ENCODE measurements around the gene UNC13A.

DNA sequence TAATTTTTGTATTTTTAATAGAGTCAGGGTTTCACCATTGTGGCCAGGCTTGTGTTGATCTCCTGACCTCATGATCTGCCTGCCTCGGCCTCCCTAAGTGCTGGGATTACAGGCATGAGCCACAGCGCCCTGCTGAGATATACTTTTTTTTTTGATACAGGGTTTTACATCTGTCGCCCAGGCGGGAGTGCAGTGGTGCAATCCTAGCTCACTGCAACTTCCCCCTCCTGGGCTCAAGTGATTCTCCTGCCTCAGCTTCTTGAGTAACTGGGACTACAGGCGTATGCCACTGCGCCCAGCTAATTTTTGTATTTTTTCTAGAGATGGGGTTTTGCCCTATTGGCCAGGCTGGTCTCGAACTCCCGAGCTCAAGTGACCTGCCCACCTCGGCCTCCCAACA is 130.7 kb downstream of the UNC13A start:
- TF ChIP-seq, protein P1, sequence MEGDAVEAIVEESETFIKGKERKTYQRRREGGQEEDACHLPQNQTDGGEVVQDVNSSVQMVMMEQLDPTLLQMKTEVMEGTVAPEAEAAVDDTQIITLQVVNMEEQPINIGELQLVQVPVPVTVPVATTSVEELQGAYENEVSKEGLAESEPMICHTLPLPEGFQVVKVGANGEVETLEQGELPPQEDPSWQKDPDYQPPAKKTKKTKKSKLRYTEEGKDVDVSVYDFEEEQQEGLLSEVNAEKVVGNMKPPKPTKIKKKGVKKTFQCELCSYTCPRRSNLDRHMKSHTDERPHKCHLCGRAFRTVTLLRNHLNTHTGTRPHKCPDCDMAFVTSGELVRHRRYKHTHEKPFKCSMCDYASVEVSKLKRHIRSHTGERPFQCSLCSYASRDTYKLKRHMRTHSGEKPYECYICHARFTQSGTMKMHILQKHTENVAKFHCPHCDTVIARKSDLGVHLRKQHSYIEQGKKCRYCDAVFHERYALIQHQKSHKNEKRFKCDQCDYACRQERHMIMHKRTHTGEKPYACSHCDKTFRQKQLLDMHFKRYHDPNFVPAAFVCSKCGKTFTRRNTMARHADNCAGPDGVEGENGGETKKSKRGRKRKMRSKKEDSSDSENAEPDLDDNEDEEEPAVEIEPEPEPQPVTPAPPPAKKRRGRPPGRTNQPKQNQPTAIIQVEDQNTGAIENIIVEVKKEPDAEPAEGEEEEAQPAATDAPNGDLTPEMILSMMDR (IDR thresholded peaks at IDR 0.05; ENCODE audit: insufficient read depth, low read depth, low read length), result no peak
- TF ChIP-seq EZH2 (IDR thresholded peaks at IDR 0.05; ENCODE audit: insufficient read depth, low read length), result no peak
